H9 (cell line): ENCODE data around the gene LMTK2. TPM values are rescaled to one million over a fixed set of nuclear protein-coding genes. Genes with fewer than 3 reads are reported as not detected.

ENCODE experiments used
- DNase-seq: peaks from one replicate; pipeline ENCODE4 v3.0.0-alpha.2; 2017
- H2AFZ ChIP-seq: one replicate; pipeline ENCODE4 v1.6.1; 2013; ENCODE audit warnings: mild to moderate bottlenecking, low read length, control low read depth, moderate library complexity
- H2AK5ac ChIP-seq: 2 replicates; pipeline ENCODE4 v1.6.1; 2013; ENCODE audit warnings: low read length, control low read depth, mixed read lengths; ENCODE audit not compliant: insufficient read length
- H2BK120ac ChIP-seq: one replicate; pipeline ENCODE4 v1.6.1; 2013; ENCODE audit warnings: low read depth, mild to moderate bottlenecking, low read length, control low read depth, inconsistent platforms; ENCODE audit not compliant: poor library complexity, severe bottlenecking
- H2BK12ac ChIP-seq: 2 replicates; pipeline ENCODE4 v1.6.1; 2013; ENCODE audit warnings: low read length, control low read depth, mixed read lengths, low read depth; ENCODE audit not compliant: insufficient read length
- H2BK15ac ChIP-seq: 2 replicates; pipeline ENCODE4 v1.6.1; 2013; ENCODE audit warnings: low read depth, low read length, control low read depth
- H2BK20ac ChIP-seq: one replicate; pipeline ENCODE4 v1.6.1; 2013; ENCODE audit warnings: low read depth, mild to moderate bottlenecking, low read length, control low read depth, inconsistent platforms; ENCODE audit not compliant: poor library complexity, severe bottlenecking
- H2BK5ac ChIP-seq: 2 replicates; pipeline ENCODE4 v1.6.1; 2013; ENCODE audit warnings: low read length, control low read depth, mixed read lengths; ENCODE audit not compliant: insufficient read length
- H3K14ac ChIP-seq: 2 replicates; pipeline ENCODE4 v1.6.1; 2013; ENCODE audit warnings: low read length, control low read depth; ENCODE audit not compliant: insufficient read depth
- H3K18ac ChIP-seq: 2 replicates; pipeline ENCODE4 v1.6.1; 2013; ENCODE audit warnings: low read depth, mild to moderate bottlenecking, mixed read lengths, low read length, control low read depth; ENCODE audit not compliant: insufficient read length
- H3K23ac ChIP-seq: 2 replicates; pipeline ENCODE4 v1.6.1; 2013; ENCODE audit warnings: low read length, control low read depth, mixed read lengths, low read depth; ENCODE audit not compliant: insufficient read length
- H3K23me2 ChIP-seq: 2 replicates; pipeline ENCODE4 v1.6.1; 2013; ENCODE audit warnings: low read depth, mild to moderate bottlenecking, mixed read lengths, low read length, control low read depth; ENCODE audit not compliant: insufficient read length, poor library complexity, severe bottlenecking
- H3K27ac ChIP-seq: 2 replicates; pipeline ENCODE4 v1.5.1; 2013; ENCODE audit warnings: low read length, control low read depth, mixed read lengths, low read depth; ENCODE audit not compliant: insufficient read length
- H3K27me3 ChIP-seq: 2 replicates; pipeline ENCODE4 v1.6.1; 2013; ENCODE audit warnings: low read length, control low read depth, inconsistent platforms; ENCODE audit not compliant: insufficient read depth
- H3K4ac ChIP-seq: 2 replicates; pipeline ENCODE4 v1.6.1; 2013; ENCODE audit warnings: low read depth, mild to moderate bottlenecking, control low read depth, inconsistent platforms, low read length, moderate library complexity
- H3K4me1 ChIP-seq: 2 replicates; pipeline ENCODE4 v1.6.1; 2013; ENCODE audit warnings: low read length, control low read depth, inconsistent platforms; ENCODE audit not compliant: insufficient read depth
- H3K4me2 ChIP-seq: 2 replicates; pipeline ENCODE4 v1.6.1; 2013; ENCODE audit warnings: low read length, control low read depth, mixed read lengths; ENCODE audit not compliant: insufficient read length, insufficient read depth
- H3K56ac ChIP-seq: 2 replicates; pipeline ENCODE4 v1.6.1; 2013; ENCODE audit warnings: low read depth, mild to moderate bottlenecking, mixed read lengths, low read length, control low read depth; ENCODE audit not compliant: insufficient read length
- H3K79me1 ChIP-seq: 2 replicates; pipeline ENCODE4 v1.6.1; 2013; ENCODE audit warnings: low read depth, mild to moderate bottlenecking, moderate library complexity, low read length, control low read depth, inconsistent platforms; ENCODE audit not compliant: insufficient read depth, poor library complexity, severe bottlenecking
- H3K79me2 ChIP-seq: 2 replicates; pipeline ENCODE4 v1.6.1; 2013; ENCODE audit warnings: low read length, control low read depth, inconsistent platforms; ENCODE audit not compliant: insufficient read depth
- H3K9ac ChIP-seq: 2 replicates; pipeline ENCODE4 v1.6.1; 2013; ENCODE audit warnings: low read length, control low read depth, mixed read lengths; ENCODE audit not compliant: insufficient read length; ENCODE audit errors: extremely low read depth
- H3K9me3 ChIP-seq: one replicate; pipeline ENCODE4 v1.6.1; 2013; ENCODE audit warnings: low read depth, low read length, inconsistent platforms; ENCODE audit not compliant: control insufficient read depth
- H3T11ph ChIP-seq: one replicate; pipeline ENCODE4 v1.6.1; 2013; ENCODE audit warnings: mild to moderate bottlenecking, low read length, control low read depth, inconsistent platforms
- H4K20me1 ChIP-seq: one replicate; pipeline ENCODE4 v1.6.1; 2013; ENCODE audit not compliant: control insufficient read depth, insufficient read length, insufficient read depth
- H4K5ac ChIP-seq: 2 replicates; pipeline ENCODE4 v1.6.1; 2013; ENCODE audit warnings: low read depth, mild to moderate bottlenecking, mixed read lengths, low read length, control low read depth; ENCODE audit not compliant: insufficient read length
- H4K8ac ChIP-seq: replicated peaks from 2 replicates; pipeline ENCODE4 v1.6.1; 2013; ENCODE audit warnings: low read length, control low read depth, mixed read lengths, low read depth; ENCODE audit not compliant: insufficient read length
- H4K91ac ChIP-seq: 2 replicates; pipeline ENCODE4 v1.6.1; 2013; ENCODE audit warnings: low read depth, mild to moderate bottlenecking, moderate library complexity, mixed read lengths, low read length, control low read depth; ENCODE audit not compliant: insufficient read length
- H3K27ac Mint-ChIP-seq, 3 experiments: 2 replicates in 2 of 3; 3 replicates in 1 of 3; pipeline ENCODE4 v1.8.0; 2020 to 2021; ENCODE audit warnings: mixed read lengths in 3 of 3, mild to moderate bottlenecking in 1 of 3, moderate library complexity in 1 of 3
- H3K27me3 Mint-ChIP-seq: 2 replicates; pipeline ENCODE4 v1.8.0; 2021; ENCODE audit warnings: low read depth, mild to moderate bottlenecking, moderate library complexity, mixed read lengths
- H3K36me3 Mint-ChIP-seq, 3 experiments: 2 replicates in 2 of 3; 3 replicates in 1 of 3; pipeline ENCODE4 v1.8.0; 2020 to 2021; ENCODE audit warnings: low read depth in 3 of 3, mixed read lengths in 3 of 3; ENCODE audit not compliant: insufficient read depth in 1 of 3
- H3K4me1 Mint-ChIP-seq, 2 experiments: 2 replicates each; pipeline ENCODE4 v1.8.0; 2020; ENCODE audit warnings: mixed read lengths in 2 of 2
- H3K4me3 Mint-ChIP-seq, 2 experiments: 2 replicates in 1 of 2; 3 replicates in 1 of 2; pipeline ENCODE4 v1.8.0; 2020 to 2021; ENCODE audit warnings: mild to moderate bottlenecking in 2 of 2, mixed read lengths in 2 of 2, moderate library complexity in 1 of 2
- H3K9me3 Mint-ChIP-seq, 2 experiments: 2 replicates in 1 of 2; 3 replicates in 1 of 2; pipeline ENCODE4 v1.8.0; 2020; ENCODE audit warnings: mild to moderate bottlenecking in 2 of 2, mixed read lengths in 2 of 2, moderate library complexity in 1 of 2
- WGBS: extraction: QIAGEN DNeasy Blood & Tissue Kit; methylation state at CpG from one replicate; pipeline ENCODE4 v1.1.7; 2013; ENCODE audit warnings: missing lambda C conversion rate, low lambda C conversion rate, mixed read lengths; ENCODE audit not compliant: insufficient read length; ENCODE audit errors: extremely low coverage; 5-methylcytosine and 5-hydroxymethylcytosine counted together
- total RNA-seq: library from RNA; stranded (reverse); gene quantifications from 2 replicates; pipeline ENCODE4 v1.2.1, GENCODE V29; 2021
- TF ChIP-seq, protein P1 (sequence below): fragments of 200-600 bp; sonication (generic); conservative IDR thresholded peaks from 3 replicates; pipeline ENCODE4 v1.8.0; 2021; ENCODE audit warnings: antibody characterized with exemption, mild to moderate bottlenecking

Gene LMTK2
- total RNA-seq, 1 experiment from 2014 or later, result 24.9 TPM

DNA sequence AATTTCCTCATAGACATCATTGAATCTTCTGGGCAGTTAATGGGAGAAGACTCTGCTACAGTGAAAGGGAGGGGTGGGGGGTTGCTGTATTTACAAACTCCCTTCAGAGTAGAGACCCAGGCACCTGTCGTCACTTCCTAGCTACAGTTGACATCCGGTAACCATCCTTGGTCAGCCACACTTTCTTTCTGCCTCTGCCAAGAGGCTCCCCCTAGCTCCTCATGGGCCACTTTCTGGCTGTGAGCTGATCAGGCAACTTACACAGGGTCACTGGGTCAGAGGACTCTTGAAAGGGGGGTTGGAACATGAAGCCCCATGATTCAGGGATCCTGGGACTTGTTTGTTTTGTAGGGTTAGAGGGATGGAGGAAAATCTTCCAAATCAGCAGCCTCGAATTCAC is 144.1 kb downstream of the LMTK2 start:
- Histone ChIP-seq H3K18ac (no peak overlapping the region), H2BK5ac (no peak overlapping the region), H3K4ac (no peak overlapping the region), H2BK120ac (no peak overlapping the region), H4K91ac (no peak overlapping the region), H2AFZ (no peak overlapping the region), H2BK20ac (no peak overlapping the region), H3K4me2 (peak overlapping the region; percentile 65), H4K5ac (no peak overlapping the region), H3K56ac (no peak overlapping the region), H2BK12ac (no peak overlapping the region), H3K4me1 (no peaks in the 10 kb centered on the region), H2AK5ac (no peak overlapping the region), H3K79me2 (no peaks in the 10 kb centered on the region), H3K9me3 (no peaks in the 10 kb centered on the region), H3K27me3 (no peaks in the 10 kb centered on the region), H3T11ph (no peak overlapping the region), H3K23me2 (peaks cover 6% of the 10 kb centered on the region), H2BK15ac (no peak overlapping the region), H3K27ac (no peak overlapping the region), H4K20me1 (no peaks in the 10 kb centered on the region), H4K8ac (no peak overlapping the region), H3K9ac (no peak overlapping the region), H3K79me1 (no peaks in the 10 kb centered on the region), H3K23ac (no peak overlapping the region), H3K14ac (no peak overlapping the region)
- no peaks in the 10 kb centered on the region for H3K9me3 Mint-ChIP-seq
- WGBS, result no CpG with 5 or more reads among the region's 3 CpGs
- H3K27ac Mint-ChIP-seq, result no peak overlapping the region; a peak in 1 of 7 replicates
- no peaks in the 10 kb centered on the region for H3K27me3 Mint-ChIP-seq
- H3K4me3 Mint-ChIP-seq, result peak overlapping the region; percentile 96 to 97
- peaks cover 14 to 19% of the 10 kb centered on the region in 2 experiments for H3K4me1 Mint-ChIP-seq
- TF ChIP-seq, protein P1, sequence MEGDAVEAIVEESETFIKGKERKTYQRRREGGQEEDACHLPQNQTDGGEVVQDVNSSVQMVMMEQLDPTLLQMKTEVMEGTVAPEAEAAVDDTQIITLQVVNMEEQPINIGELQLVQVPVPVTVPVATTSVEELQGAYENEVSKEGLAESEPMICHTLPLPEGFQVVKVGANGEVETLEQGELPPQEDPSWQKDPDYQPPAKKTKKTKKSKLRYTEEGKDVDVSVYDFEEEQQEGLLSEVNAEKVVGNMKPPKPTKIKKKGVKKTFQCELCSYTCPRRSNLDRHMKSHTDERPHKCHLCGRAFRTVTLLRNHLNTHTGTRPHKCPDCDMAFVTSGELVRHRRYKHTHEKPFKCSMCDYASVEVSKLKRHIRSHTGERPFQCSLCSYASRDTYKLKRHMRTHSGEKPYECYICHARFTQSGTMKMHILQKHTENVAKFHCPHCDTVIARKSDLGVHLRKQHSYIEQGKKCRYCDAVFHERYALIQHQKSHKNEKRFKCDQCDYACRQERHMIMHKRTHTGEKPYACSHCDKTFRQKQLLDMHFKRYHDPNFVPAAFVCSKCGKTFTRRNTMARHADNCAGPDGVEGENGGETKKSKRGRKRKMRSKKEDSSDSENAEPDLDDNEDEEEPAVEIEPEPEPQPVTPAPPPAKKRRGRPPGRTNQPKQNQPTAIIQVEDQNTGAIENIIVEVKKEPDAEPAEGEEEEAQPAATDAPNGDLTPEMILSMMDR, result no peak
- DNase-seq, result no peak
- H3K36me3 Mint-ChIP-seq, result no peaks in the 10 kb centered on the region; a peak in 2 of 7 replicates
